Measurements from ENCODE around the gene MTX1. TPM values are rescaled to one million over a fixed set of nuclear protein-coding genes. Genes with fewer than 3 reads are reported as not detected.
"Not testable (repeated sequence)": the region's sequence is repeated elsewhere in the genome, so short reads cannot be mapped to it uniquely, and the experiment has no call there.

Gene MTX1
- total RNA-seq, 1 donor from 2014 or later = 79.3 TPM

DNA sequence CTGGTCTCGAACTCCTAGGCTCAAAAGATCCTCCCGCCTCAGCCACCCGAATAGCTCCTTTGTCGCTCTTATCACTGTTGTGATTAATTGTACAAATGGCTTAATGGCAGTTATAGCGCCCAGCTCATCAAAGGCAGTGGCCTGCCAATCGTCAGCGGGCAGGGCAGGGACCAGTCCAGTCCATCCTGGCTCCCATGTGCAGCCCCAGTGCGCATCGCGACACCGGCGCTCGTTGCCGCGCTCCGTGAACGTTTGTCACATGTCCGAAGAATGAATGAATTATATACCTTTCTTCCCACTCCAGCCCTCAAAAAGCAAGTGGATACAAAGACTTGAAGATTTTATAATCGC, 18.4 kb downstream of the MTX1 start:
- TF ChIP-seq, protein P1, sequence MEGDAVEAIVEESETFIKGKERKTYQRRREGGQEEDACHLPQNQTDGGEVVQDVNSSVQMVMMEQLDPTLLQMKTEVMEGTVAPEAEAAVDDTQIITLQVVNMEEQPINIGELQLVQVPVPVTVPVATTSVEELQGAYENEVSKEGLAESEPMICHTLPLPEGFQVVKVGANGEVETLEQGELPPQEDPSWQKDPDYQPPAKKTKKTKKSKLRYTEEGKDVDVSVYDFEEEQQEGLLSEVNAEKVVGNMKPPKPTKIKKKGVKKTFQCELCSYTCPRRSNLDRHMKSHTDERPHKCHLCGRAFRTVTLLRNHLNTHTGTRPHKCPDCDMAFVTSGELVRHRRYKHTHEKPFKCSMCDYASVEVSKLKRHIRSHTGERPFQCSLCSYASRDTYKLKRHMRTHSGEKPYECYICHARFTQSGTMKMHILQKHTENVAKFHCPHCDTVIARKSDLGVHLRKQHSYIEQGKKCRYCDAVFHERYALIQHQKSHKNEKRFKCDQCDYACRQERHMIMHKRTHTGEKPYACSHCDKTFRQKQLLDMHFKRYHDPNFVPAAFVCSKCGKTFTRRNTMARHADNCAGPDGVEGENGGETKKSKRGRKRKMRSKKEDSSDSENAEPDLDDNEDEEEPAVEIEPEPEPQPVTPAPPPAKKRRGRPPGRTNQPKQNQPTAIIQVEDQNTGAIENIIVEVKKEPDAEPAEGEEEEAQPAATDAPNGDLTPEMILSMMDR (IDR thresholded peaks at IDR 0.05; ENCODE audit: insufficient read depth, low read length, poor library complexity, severe bottlenecking) = no peak
- Histone ChIP-seq H3K27me3 (ENCODE audit: control insufficient read depth, insufficient read depth, low read length) (no peaks in the 10 kb centered on the region), H3K4me3 (ENCODE audit: low read depth, low read length) (peak overlapping the region; percentile 59), H3K36me3 (ENCODE audit: control insufficient read depth, insufficient read depth, low read length) (no peaks in the 10 kb centered on the region)
- DNase-seq (ENCODE audit: low read depth) = no peak

DNA sequence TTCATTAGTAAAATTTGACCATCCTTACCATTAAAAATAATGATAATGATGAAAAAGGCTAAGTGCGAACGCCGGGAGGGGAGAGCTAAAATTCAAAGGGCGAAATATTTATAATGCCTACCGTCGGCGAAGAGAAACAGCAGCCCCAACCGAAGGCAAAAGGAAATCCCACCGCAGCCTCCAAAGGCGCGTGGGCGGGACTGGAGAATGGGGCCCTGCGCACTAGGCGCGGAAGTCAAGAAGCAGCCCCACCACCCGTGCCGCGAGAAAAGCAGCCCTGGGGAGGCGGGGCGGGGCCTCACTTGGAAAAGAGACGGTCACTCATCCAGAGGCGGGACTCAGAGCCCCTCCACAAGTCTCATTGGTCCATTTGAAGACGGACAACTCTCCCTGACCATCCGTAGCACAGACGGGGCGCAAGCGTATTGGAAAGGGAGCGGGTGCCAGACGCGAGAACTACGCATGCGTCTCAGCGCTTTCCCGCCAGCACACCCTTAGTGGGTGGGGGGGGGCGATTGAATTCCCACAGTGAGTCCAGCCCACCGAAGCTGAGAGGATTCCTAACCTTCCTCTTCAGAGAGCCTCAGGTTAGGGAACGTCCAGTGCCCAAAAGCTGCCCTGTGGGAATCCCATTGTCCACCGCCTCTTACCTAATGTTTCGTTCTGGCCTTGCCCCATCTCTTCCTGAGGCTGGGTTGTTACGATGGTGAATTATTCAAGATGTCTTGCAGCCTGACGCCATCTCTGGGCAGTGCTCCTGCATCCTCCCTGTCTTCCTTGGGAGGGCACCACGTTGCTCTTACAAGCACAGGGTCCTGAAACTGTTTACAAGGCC, 19.0 kb downstream of the MTX1 start:
- TF ChIP-seq, protein P1 (IDR thresholded peaks at IDR 0.05; ENCODE audit: insufficient read depth, low read length, poor library complexity, severe bottlenecking) = no peak
- H3K36me3 ChIP-seq (ENCODE audit: control insufficient read depth, insufficient read depth, low read length) = no peaks in the 10 kb centered on the region
- H3K27me3 ChIP-seq (ENCODE audit: control insufficient read depth, insufficient read depth, low read length) = no peaks in the 10 kb centered on the region
- H3K4me3 ChIP-seq (ENCODE audit: low read depth, low read length) = peak overlapping the region; percentile 59
- peak; percentile 94 for DNase-seq (ENCODE audit: low read depth)

DNA sequence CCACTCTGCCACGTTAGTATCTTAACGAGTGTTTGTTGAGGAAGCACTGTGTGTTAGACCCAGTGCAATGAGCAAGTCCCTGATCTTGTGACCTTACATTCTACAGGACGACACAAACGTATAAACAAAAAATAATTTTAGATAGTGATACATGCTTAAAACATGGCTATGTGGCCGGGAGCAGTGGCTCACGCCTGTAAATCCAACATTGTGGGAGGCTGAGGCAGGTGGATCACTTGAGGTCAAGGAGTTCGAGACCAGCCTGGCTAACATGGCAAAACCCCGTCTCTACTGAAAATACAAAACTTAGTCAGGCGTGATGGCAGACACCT, 19.6 kb downstream of the MTX1 start:
- H3K36me3 ChIP-seq (ENCODE audit: control insufficient read depth, insufficient read depth, low read length) = no peaks in the 10 kb centered on the region
- TF ChIP-seq, protein P1 (IDR thresholded peaks at IDR 0.05; ENCODE audit: insufficient read depth, low read length, poor library complexity, severe bottlenecking) = no peak
- no peak for DNase-seq (ENCODE audit: low read depth)
- no peaks in the 10 kb centered on the region for H3K27me3 ChIP-seq (ENCODE audit: control insufficient read depth, insufficient read depth, low read length)
- H3K4me3 ChIP-seq (ENCODE audit: low read depth, low read length) = peak overlapping the region; percentile 35

DNA sequence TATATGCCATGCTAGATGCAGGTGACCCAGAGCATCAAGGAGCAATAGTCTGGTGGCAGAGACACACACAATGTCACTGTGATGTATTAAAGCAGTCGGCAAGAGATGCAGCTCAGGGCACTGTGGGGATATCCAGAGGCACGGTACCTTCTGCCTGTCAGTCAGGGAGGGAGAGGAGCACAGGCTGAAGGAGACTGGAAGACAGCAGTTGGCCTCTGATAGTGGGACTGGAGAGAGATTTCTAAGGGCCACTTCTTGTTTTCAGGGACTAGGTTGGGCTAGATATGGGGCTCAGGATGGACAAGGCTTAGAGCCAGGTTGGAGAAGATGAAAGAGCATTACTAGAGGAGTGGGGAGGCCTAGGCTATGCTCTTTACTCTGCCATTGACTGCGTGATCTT, 22.8 kb downstream of the MTX1 start:
- H3K36me3 ChIP-seq (ENCODE audit: control insufficient read depth, insufficient read depth, low read length); H3K4me3 ChIP-seq (ENCODE audit: low read depth, low read length); DNase-seq (ENCODE audit: low read depth); H3K27me3 ChIP-seq (ENCODE audit: control insufficient read depth, insufficient read depth, low read length): not testable (repeated sequence)

DNA sequence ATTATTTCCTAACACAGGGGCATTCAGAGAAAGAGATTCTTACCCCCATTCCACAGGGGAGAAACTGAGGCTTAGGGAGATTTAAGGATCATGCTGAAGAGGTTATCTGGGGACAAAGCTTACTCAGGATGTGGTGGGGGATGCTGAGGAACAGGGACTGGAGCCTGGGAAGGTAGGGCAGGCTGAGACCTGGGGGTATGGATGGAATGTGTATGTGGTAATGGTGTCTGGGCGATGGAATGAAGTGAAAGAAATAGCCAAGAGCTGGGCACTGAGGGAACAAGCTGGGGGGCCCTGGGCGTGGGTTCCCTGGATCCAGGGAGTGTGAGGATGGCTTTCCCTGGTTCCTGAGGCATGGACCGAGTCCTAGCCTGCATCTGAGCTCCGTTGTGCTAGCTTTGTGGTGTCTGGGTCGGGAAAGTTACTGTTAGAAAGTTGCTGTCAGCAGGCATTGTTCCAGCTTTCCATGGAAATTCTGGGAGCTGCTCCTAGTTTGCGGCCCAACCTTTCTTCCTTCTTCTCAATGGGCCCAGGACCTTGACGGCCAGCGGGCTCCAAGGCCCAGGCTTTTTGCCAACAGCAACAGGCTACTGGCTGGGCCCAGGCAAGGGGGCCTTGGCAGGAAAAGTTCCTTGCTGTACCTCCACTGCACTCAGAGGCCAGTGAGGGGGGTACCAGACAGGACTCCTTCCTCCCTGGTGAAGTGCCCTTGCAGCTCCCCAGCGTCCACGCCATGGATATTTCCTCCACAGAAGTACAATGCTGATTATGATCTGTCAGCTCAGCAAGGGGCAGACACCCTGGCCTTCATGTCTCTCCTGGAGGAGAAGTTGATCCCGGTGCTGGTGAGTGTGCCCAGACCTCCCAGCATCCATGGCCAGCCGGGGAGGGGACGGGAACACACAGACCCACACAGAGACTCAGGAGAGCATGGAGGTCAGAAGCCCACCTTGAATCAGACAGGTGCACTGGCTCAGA, 23.8 kb downstream of the MTX1 start:
- not testable (repeated sequence) for DNase-seq (ENCODE audit: low read depth); H3K27me3 ChIP-seq (ENCODE audit: control insufficient read depth, insufficient read depth, low read length); H3K36me3 ChIP-seq (ENCODE audit: control insufficient read depth, insufficient read depth, low read length); H3K4me3 ChIP-seq (ENCODE audit: low read depth, low read length)

DNA sequence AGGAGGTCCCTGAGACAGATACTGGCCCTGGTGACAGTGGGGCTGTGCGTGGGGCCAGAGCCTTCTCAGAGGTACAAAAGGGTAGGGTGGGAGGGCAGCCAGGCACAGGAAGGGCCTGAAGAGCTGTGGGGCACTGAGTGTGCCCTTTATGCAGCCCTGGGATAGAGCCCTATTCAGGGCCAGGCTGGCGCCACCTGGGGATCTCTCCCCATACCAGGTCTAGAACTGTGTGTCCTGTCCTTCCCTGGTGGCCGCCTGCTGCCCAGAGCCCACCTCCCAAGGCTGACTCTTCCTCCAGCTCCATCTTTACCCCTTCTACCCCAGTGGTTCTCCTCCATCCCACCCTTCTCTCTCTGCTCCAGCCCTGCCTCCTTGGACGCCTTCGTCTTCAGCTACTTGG, 25.0 kb downstream of the MTX1 start:
- not testable (repeated sequence) for H3K4me3 ChIP-seq (ENCODE audit: low read depth, low read length); H3K27me3 ChIP-seq (ENCODE audit: control insufficient read depth, insufficient read depth, low read length); DNase-seq (ENCODE audit: low read depth); H3K36me3 ChIP-seq (ENCODE audit: control insufficient read depth, insufficient read depth, low read length)

DNA sequence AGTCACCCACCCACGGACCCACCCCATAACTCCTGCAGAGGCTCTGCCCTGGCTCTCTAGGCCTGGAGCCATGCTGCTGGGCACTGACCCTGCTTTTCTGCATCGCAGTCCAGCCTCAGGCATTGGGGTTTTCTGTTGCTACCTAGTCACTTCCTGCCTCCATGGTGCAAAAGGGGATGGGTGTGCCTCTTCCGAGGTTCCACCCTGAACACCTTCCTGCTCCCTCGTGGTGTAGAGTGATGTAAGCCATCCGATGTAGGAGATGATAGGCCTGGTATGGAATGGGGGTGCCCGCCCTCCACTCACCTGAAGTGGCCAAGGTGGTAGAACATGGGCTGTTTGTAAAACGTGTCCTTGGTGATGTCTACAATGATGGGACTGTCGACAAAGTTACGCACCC, 26.9 kb downstream of the MTX1 start:
- DNase-seq (ENCODE audit: low read depth); H3K27me3 ChIP-seq (ENCODE audit: control insufficient read depth, insufficient read depth, low read length); H3K36me3 ChIP-seq (ENCODE audit: control insufficient read depth, insufficient read depth, low read length); H3K4me3 ChIP-seq (ENCODE audit: low read depth, low read length): not testable (repeated sequence)

Measured in kidney epithelial cell (primary cell).